Vagina (tissue), 2 donors: ENCODE results near the gene TNS1. TPM values are rescaled to one million over a fixed set of nuclear protein-coding genes. Genes with fewer than 3 reads are reported as not detected.
A peak's percentile ranks its signal among the peaks of the same experiment; 100 is the strongest.

Experiments used
- DNase-seq, 2 donors: peaks; one replicate each; pipeline ENCODE4 v3.0.0-alpha.2; 2017; ENCODE audit errors: extremely low spot score in 2 of 2
- H3K27ac ChIP-seq: fragments of 200-600 bp; sonication (generic); one replicate; pipeline ENCODE4 v1.5.1; 2019
- H3K27me3 ChIP-seq: fragments of 200-600 bp; sonication (generic); one replicate; pipeline ENCODE4 v1.5.1; 2019
- H3K36me3 ChIP-seq, 2 donors: fragments of 200-600 bp; sonication (generic); one replicate each; pipeline ENCODE4 v1.5.1; 2017 to 2019
- H3K4me1 ChIP-seq: fragments of 200-600 bp; sonication (generic); one replicate; pipeline ENCODE4 v1.5.1; 2019
- H3K4me3 ChIP-seq, 2 donors: fragments of 200-600 bp; sonication (generic); 1 replicate in 1 of 2; 2 replicates in 1 of 2; pipeline ENCODE4 v1.5.1; 2016 to 2019
- H3K9me3 ChIP-seq: fragments of 200-600 bp; sonication (generic); one replicate; pipeline ENCODE4 v1.5.1; 2019
- CTCF ChIP-seq, 3 experiments: fragments of 450-650 bp in 2 of 3; fragments of 200-600 bp in 1 of 3; sonication (generic) in 1 of 3; IDR thresholded peaks; one replicate each; pipeline ENCODE4 v1.5.1; 2017 to 2019; ENCODE audit warnings: antibody characterized with exemption in 3 of 3, mild to moderate bottlenecking in 2 of 3, moderate library complexity in 2 of 3
- POLR2A ChIP-seq, 2 donors: fragments of 450-650 bp; IDR thresholded peaks; one replicate each; pipeline ENCODE4 v1.6.1; 2017; ENCODE audit warnings: antibody characterized with exemption in 2 of 2, mild to moderate bottlenecking in 2 of 2, moderate library complexity in 2 of 2
- POLR2AphosphoS5 ChIP-seq, 2 donors: sonication (generic); formaldehyde crosslinking; IDR thresholded peaks; one replicate each; pipeline ENCODE4 v1.9.0; 2017; ENCODE audit warnings: antibody characterized with exemption in 2 of 2, mild to moderate bottlenecking in 2 of 2, low read depth in 1 of 2; ENCODE audit not compliant: insufficient read depth in 1 of 2
- intact Hi-C: fragments of 100-400 bp; cut with DNase I; formaldehyde crosslinking; loops from one replicate; pipeline ENCODE4 v1.15.1; 2023
- total RNA-seq: library from RNA; depleted of rRNA; stranded (reverse); fragments of >200 nt; gene quantifications from one replicate; pipeline ENCODE4 v1.2.3, GENCODE V29; 2016

The TNS1 gene
- total RNA-seq, 1 donor from 2014 or later: 216 TPM

- Histone ChIP-seq H3K27me3 (no peaks in the 10 kb centered on the region), H3K27ac (peak overlapping the region; percentile 53), H3K36me3 (no peaks in the 10 kb centered on the region), H3K4me3 (no peak overlapping the region), H3K9me3 (no peaks in the 10 kb centered on the region), H3K4me1 (peaks cover 63% of the 10 kb centered on the region)
- no peak for DNase-seq
- intact Hi-C loops: no loop called here
- TF ChIP-seq CTCF (IDR thresholded peaks at IDR 0.05) (no peak), POLR2AphosphoS5 (IDR thresholded peaks at IDR 0.05; ENCODE audit: insufficient read depth in 1 of 2, low read depth in 1 of 2) (no peak), POLR2A (IDR thresholded peaks at IDR 0.05) (no peak)
Measured at GRCh38 chr2:217973008-217973787, 29.6 kb downstream of the TNS1 start.

GRCh38 chr2:217972490-217972889 is 30.3 kb downstream of the TNS1 start:
- intact Hi-C loops: no loop called here
- TF ChIP-seq POLR2A (IDR thresholded peaks at IDR 0.05) (no peak), CTCF (IDR thresholded peaks at IDR 0.05) (no peak), POLR2AphosphoS5 (IDR thresholded peaks at IDR 0.05; ENCODE audit: insufficient read depth in 1 of 2, low read depth in 1 of 2) (no peak)
- no peak overlapping the region for H3K4me3 ChIP-seq
- H3K4me1 ChIP-seq: peaks cover 56% of the 10 kb centered on the region
- no peaks in the 10 kb centered on the region for H3K36me3 ChIP-seq
- peak overlapping the region; percentile 53 for H3K27ac ChIP-seq
- no peaks in the 10 kb centered on the region for H3K27me3 ChIP-seq
- DNase-seq: no peak
- no peaks in the 10 kb centered on the region for H3K9me3 ChIP-seq

- H3K4me3 ChIP-seq: no peak overlapping the region
- TF ChIP-seq POLR2A (IDR thresholded peaks at IDR 0.05) (no peak), CTCF (IDR thresholded peaks at IDR 0.05) (no peak)
- H3K27ac ChIP-seq: peak overlapping the region; percentile 53
- DNase-seq: no peak
- no peaks in the 10 kb centered on the region for H3K9me3 ChIP-seq
- H3K36me3 ChIP-seq: no peaks in the 10 kb centered on the region
- no peaks in the 10 kb centered on the region for H3K27me3 ChIP-seq
- intact Hi-C loops: no loop called here
- H3K4me1 ChIP-seq: peaks cover 52% of the 10 kb centered on the region
Measured at GRCh38 chr2:217972037-217972436, 30.8 kb downstream of the TNS1 start.

- no peak overlapping the region for H3K27ac ChIP-seq
- H3K36me3 ChIP-seq: no peaks in the 10 kb centered on the region
- TF ChIP-seq POLR2AphosphoS5 (IDR thresholded peaks at IDR 0.05; ENCODE audit: insufficient read depth in 1 of 2, low read depth in 1 of 2) (no peak), POLR2A (IDR thresholded peaks at IDR 0.05) (no peak), CTCF (IDR thresholded peaks at IDR 0.05) (no peak)
- H3K4me1 ChIP-seq: peaks cover 52% of the 10 kb centered on the region
- H3K4me3 ChIP-seq: no peak overlapping the region
- no peak for DNase-seq
- H3K27me3 ChIP-seq: no peaks in the 10 kb centered on the region
- intact Hi-C loops: no loop called here
- H3K9me3 ChIP-seq: no peaks in the 10 kb centered on the region
Measured at GRCh38 chr2:217971166-217971565, 31.6 kb downstream of the TNS1 start.

- Histone ChIP-seq H3K27me3 (no peaks in the 10 kb centered on the region), H3K27ac (no peak overlapping the region), H3K4me1 (peaks cover 52% of the 10 kb centered on the region), H3K9me3 (no peaks in the 10 kb centered on the region), H3K4me3 (no peak overlapping the region), H3K36me3 (no peaks in the 10 kb centered on the region)
- TF ChIP-seq POLR2A (IDR thresholded peaks at IDR 0.05) (no peak), POLR2AphosphoS5 (IDR thresholded peaks at IDR 0.05; ENCODE audit: insufficient read depth in 1 of 2, low read depth in 1 of 2) (no peak), CTCF (IDR thresholded peaks at IDR 0.05) (no peak)
- DNase-seq: no peak
- intact Hi-C loops: no loop called here
Measured at GRCh38 chr2:217970206-217970605, 32.6 kb downstream of the TNS1 start.
